Nephron progenitor cell (in vitro differentiated cells): ENCODE data around the gene FNDC3B.
A peak's percentile ranks its signal among the peaks of the same experiment; 100 is the strongest.

ENCODE experiments used
- DNase-seq: peaks from one replicate; pipeline ENCODE4 v3.0.0; 2021
- H3K27ac Mint-ChIP-seq: 2 replicates; pipeline ENCODE4 v1.8.0; 2021; ENCODE audit warnings: mild to moderate bottlenecking, moderate library complexity, mixed read lengths
- H3K27me3 Mint-ChIP-seq: 2 replicates; pipeline ENCODE4 v1.8.0; 2021; ENCODE audit warnings: mild to moderate bottlenecking, low read depth, mixed read lengths; ENCODE audit not compliant: poor library complexity
- H3K36me3 Mint-ChIP-seq: 2 replicates; pipeline ENCODE4 v1.8.0; 2021; ENCODE audit warnings: low read depth, mixed read lengths
- H3K4me1 Mint-ChIP-seq: 2 replicates; pipeline ENCODE4 v1.8.0; 2021; ENCODE audit warnings: mixed read lengths
- H3K4me3 Mint-ChIP-seq: 2 replicates; pipeline ENCODE4 v1.8.0; 2021; ENCODE audit warnings: mild to moderate bottlenecking, moderate library complexity, mixed read lengths
- H3K9me3 Mint-ChIP-seq: 2 replicates; pipeline ENCODE4 v1.8.0; 2021; ENCODE audit warnings: mild to moderate bottlenecking, moderate library complexity, mixed read lengths
- CTCF ChIP-seq: fragments of 200-600 bp; sonication (generic); IDR thresholded peaks from 2 replicates; pipeline ENCODE4 v1.5.0; 2021; ENCODE audit warnings: antibody characterized with exemption

The FNDC3B gene

GRCh38 chr3:172133838-172134237 lies 94.5 kb downstream of the FNDC3B start:
- H3K4me3 Mint-ChIP-seq: no peak overlapping the region
- peaks cover 11% of the 10 kb centered on the region for H3K9me3 Mint-ChIP-seq
- peaks cover 67% of the 10 kb centered on the region for H3K36me3 Mint-ChIP-seq
- peaks cover under 1% of the 10 kb centered on the region for H3K27me3 Mint-ChIP-seq
- no peak for TF ChIP-seq CTCF
- H3K4me1 Mint-ChIP-seq: peaks cover 42% of the 10 kb centered on the region
- peak overlapping the region; percentile 44 for H3K27ac Mint-ChIP-seq
- DNase-seq: no peak

- Mint-ChIP-seq H3K9me3 (peaks cover 9% of the 10 kb centered on the region), H3K27ac (no peak overlapping the region), H3K36me3 (peaks cover 62% of the 10 kb centered on the region), H3K4me1 (peaks cover 47% of the 10 kb centered on the region), H3K4me3 (no peak overlapping the region), H3K27me3 (no peaks in the 10 kb centered on the region)
- no peak for TF ChIP-seq CTCF
- DNase-seq: no peak
Observed at GRCh38 chr3:172134352-172134751, 95.0 kb downstream of the FNDC3B start.

- no peak overlapping the region for H3K4me3 Mint-ChIP-seq
- H3K36me3 Mint-ChIP-seq: peaks cover 53% of the 10 kb centered on the region
- peaks cover 55% of the 10 kb centered on the region for H3K4me1 Mint-ChIP-seq
- no peak for TF ChIP-seq CTCF
- no peak overlapping the region for H3K27ac Mint-ChIP-seq
- peaks cover 3% of the 10 kb centered on the region for H3K9me3 Mint-ChIP-seq
- no peaks in the 10 kb centered on the region for H3K27me3 Mint-ChIP-seq
- DNase-seq: no peak
Observed at GRCh38 chr3:172135185-172135584, 95.8 kb downstream of the FNDC3B start.

DNA sequence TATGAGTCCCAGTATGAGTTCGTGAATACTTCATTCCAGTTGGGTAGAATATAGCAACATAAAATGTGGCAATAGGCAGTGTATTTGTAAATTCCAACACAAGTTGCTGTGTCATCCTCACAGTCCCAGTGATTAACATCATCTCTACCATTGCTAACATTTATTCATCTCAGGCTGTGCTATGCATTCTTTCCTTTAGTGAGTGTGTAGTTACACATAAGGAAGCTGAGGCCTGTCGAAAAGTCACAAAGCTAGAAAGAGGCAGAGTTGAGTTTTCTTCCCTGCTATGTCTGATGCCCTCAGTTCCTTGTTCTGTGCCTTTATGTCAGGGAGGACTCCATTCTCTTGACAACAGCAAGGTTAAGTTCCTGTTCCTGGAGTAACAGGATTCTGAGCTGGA lies 96.4 kb downstream of the FNDC3B start:
- Mint-ChIP-seq H3K4me1 (peaks cover 62% of the 10 kb centered on the region), H3K27ac (peak overlapping the region; percentile 92), H3K27me3 (no peaks in the 10 kb centered on the region), H3K36me3 (peaks cover 47% of the 10 kb centered on the region), H3K9me3 (no peaks in the 10 kb centered on the region), H3K4me3 (no peak overlapping the region)
- no peak for DNase-seq
- TF ChIP-seq CTCF: no peak

- Mint-ChIP-seq H3K4me3 (no peak overlapping the region), H3K36me3 (peaks cover 47% of the 10 kb centered on the region), H3K27ac (peak overlapping the region; percentile 92), H3K9me3 (no peaks in the 10 kb centered on the region), H3K27me3 (no peaks in the 10 kb centered on the region), H3K4me1 (peaks cover 67% of the 10 kb centered on the region)
- TF ChIP-seq CTCF: no peak
- no peak for DNase-seq
Observed at GRCh38 chr3:172136330-172136729, 97.0 kb downstream of the FNDC3B start.

GRCh38 chr3:172137287-172138192 lies 98.2 kb downstream of the FNDC3B start:
- Mint-ChIP-seq H3K36me3 (peaks cover 45% of the 10 kb centered on the region), H3K4me1 (peaks cover 73% of the 10 kb centered on the region), H3K9me3 (no peaks in the 10 kb centered on the region), H3K4me3 (no peak overlapping the region), H3K27me3 (no peaks in the 10 kb centered on the region), H3K27ac (peak overlapping the region; percentile 86)
- no peak for DNase-seq
- no peak for TF ChIP-seq CTCF
